ENCODE measurements around the gene NAALAD2.
"Not testable (repeated sequence)": the region's sequence is repeated elsewhere in the genome, so short reads cannot be mapped to it uniquely, and the experiment has no call there.

The NAALAD2 gene

DNA sequence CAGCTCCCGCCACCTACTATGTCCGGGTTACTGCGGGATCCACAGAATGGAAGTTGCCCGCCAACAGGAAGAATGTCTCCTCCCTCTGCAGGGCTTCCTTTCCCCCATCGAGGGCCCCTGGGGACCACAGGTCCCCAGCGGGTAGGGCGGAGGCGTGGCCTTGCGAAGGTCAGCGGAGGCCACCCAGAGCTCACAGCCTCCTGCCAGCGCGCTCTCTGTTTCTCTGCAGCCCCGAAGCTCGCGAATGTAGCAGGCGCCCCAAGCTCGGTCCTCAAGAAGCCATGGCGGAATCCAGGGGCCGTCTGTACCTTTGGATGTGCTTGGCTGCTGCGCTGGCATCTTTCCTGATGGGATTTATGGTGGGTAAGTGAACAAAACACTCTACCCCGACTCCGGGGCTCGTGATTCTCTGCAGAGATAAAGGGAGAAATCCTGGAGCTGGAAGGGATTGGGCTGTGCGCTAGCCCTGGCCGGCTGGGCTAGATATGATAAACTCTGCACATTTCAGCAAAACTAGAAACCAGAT is at the start of gene NAALAD2:
Gene NAALAD2 (plus strand): TSS at position 186 of the 526 bp plus-strand sequence. CDS start 96 bp downstream, at position 282.
- DNase-seq = no peak

DNA sequence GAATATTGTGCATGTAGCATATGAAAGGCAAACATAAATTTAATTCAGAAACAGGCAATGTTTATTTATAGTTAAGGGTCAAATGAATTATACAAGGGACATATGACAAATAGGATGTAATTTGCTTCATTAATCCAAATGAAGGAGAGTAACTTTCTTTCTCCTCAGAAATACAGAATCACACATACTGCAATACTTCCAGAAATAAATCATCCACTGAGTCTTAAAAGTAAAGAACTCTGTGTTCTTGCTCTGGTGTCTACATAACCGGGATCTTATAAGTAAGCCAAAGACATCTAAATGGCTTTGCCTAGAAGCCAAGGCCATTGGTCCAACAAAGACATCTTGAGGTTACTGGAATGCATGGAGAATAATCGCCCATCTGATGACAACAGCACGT is 48.8 kb upstream of the NAALAD2 start, which contains the start of gene UBTFL1:
Gene UBTFL1 (plus strand): TSS at position 301 of the 400 bp plus-strand sequence. CDS start 0 bp downstream, at position 301.
- DNase-seq = not testable (repeated sequence)

DNA sequence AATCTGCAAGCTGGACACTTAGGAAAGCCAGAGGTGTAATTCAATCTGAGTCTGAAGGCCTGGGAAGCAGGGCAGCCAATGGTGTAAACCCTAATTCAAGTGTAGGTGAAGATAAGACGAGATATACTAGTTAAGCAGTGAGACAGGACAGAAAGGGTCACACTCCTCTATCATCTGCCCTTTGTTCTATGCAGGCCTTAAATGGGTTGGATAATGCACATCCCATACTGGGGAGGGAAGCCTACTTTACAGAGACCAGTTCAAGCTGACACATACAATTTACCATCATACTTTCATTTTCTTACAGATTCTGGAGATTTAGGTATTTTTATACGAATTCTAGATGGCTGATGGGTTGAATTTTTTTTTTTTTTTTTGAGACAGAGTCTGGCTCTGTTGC is 45.7 kb upstream of the NAALAD2 start:
- not testable (repeated sequence) for DNase-seq

DNA sequence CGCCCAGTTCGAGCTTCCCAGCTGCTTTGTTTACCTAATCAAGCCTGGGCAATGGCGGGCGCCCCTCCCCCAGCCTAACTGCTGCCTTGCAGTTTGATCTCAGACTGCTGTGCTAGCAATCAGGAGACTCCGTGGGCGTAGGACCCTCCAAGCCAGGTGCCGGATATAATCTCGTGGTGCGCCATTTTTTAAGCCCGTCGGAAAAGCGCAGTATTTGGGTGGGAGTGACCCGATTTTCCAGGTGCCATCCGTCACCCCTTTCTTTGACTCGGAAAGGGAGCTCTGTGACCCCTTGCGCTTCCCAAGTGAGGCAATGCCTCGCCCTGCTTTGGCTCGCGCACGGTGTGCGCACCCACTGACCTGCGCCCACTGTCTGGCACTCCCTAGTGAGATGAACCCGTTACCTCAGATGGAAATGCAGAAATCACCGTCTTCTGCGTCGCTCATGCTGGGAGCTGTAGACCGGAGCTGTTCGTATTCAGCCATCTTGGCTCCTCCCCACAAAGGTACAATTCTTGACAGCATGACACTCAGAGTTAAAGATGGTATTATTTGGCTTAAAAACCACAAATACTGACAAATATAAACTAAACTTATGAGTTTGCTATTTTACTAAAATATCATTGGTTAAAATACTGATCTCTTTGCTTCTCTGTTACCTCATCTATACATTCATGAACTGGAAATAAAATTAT is 39.1 kb upstream of the NAALAD2 start:
- not testable (repeated sequence) for DNase-seq

DNA sequence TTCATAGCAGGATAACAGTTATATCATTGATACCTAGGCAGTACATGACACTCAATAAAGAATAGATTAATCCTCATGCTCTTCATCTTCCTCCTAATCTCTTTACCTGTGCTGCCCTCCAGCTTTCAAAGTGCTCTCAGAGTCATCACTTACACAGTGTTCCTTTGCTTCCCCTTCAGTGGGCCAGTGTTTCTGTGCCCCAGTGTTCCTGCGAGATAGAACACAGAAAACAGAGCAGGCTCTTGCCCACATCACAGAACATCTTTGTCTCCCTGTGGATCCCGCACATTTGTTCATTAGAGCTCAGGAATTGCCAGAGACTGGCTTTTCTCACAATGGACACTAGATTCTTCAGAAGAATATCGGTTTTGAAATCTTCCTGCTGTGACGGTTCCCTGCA is 36.2 kb upstream of the NAALAD2 start:
- DNase-seq = not testable (repeated sequence)

DNA sequence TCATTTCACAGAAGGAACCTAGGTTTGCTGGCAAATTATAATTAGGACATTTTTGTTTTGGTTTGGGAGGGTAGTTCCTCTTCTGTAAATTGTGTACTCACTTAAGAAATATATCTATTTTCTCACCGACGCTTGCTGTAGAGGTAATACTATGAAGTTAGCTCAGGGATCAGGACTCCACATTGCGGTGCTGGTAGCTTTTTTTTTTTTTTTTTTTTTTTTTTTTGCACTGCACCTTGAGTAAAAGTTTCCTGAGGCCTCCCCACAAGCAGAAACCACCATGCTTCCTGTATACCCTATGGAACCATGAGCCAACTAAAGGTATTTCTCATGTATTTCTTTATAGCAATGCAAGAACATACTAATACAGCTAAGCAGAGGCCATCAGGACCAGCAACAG is 34.0 kb upstream of the NAALAD2 start:
- no peak for DNase-seq

DNA sequence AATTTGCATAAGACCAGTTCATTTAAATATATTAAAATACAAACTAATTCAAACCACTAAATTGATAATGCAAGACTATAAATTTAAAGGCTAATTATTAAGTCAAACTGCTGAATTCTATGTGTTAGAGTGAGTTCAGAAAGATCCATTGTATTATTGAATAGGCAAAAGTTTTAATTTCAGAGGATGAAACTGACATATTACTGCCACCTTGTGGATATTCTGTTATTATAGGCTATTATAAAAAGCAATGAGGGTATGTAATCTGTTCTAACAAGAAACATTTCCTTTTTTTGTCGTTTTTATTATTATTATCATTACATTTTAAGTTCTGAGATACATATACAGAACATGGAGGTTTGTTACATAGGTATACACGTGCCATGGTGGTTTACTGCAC is 20.9 kb upstream of the NAALAD2 start:
- peak; percentile 0 for DNase-seq

DNA sequence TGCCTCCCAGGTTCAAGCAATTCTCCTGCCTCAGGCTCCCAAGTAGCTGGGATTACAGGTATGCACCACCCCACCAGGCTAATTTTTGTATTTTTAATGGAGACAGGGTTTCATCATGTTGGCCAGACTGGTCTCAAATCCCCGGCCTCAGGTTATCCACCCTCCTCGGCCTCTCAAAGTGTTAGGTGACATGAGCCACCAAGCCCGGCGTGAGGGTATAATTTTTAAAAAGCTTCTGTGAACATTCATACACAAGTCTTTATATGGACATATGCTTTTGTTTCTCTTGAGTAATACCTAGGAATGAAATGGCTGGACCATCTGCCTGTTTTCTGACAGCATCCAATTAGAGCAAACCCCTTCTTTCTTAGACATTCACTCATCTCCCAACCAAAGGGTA is 14.3 kb upstream of the NAALAD2 start:
- no peak for DNase-seq

DNA sequence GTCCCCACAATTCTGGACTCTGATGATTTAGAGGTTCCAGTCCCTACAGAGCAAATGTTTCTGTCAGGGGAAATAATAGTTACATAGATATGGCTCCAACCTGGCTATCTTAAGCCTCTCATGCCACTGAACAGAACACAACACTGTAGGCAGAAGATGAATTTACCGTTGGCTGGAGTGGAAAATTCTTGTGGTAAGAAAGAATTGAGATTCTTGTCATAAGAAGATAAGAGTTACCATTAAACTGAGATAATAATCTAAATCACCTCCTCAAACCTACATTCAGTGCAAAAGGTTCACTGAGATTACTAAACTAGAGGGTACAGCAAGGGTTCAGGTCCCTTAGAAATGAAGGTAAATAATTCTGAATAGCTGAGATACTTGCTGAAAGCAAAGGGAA is 10.1 kb upstream of the NAALAD2 start:
- no peak for DNase-seq

DNA sequence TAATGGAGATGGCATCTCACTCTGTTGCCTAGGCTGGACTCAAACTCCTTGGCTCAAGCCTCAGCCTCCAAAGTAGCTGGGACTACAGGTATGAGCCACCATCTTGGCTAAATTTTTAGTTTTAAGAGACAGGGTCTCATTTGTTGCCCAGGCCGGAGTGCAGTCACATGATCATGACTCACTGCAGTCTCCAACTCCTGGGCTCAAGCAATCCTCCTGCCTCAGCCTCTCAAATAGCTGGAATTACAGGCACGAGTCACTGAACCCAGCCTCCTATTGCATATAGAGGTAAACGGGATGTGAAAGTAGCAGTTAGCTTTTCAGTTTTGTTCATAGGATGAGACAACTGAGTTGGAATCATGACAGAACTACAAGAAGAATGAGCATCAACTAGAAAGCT is 9.5 kb upstream of the NAALAD2 start:
- DNase-seq = no peak

DNA sequence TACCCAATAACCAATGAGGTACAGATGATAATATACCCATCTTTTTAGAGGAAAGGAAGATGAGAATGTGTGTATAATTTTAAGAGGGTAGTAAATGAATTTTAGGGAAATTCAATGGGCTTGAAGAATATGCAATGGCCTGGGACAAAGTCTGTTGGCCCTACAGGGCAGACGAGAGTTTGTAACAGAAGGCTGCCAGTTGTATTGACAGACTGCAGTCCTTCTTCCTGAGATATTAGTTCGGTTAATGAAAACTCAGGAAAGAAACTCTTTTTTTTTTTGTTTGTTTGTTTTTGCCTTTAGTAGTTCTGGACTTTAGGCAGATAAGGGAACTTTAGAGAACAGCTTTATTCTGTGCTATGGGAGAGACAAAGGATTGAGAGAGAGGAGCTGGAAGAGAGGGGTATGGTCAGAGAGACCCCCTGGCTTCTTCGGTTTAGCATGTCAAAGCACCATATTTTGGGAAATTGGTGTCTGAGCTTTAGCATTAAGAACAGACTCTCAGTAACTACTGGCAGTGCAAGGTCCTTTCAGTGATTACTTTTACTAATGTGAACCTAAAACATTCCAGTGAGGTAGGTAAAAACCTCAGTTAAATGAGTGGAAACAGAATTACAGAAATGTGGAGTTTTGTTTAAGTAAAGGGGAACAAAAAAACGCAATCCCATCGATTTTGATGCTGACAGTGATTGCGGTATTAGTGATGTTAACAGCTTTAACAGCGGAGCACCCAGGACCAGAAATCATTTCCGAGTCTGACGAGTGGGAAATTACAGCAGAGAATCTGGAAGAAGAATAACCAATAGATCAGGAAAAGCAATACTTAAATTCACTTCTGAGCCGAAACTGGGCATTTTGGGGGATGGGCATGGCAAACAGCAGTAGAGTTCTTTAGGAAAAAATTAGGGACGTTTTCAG is 644 bp upstream of the NAALAD2 start:
- DNase-seq = no peak

DNA sequence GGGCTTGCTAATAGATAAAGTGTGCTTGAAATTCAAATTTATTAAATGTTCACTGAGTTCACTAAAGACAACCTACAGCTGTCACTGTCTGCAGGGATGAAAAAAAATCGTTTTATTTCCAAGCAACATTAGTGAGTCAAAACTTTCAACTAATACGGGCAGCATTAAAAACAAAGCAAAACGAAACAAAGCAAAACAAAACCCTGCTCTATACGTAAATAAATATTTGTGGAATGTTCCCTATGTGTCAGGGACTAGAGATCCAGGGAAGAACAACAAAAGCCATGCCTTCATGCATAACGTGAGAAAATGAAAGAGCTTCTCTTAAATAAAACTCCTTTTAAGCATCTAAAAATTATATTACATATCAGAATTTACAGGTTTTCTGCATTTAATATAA is 553 bp downstream of the NAALAD2 start:
- no peak for DNase-seq

DNA sequence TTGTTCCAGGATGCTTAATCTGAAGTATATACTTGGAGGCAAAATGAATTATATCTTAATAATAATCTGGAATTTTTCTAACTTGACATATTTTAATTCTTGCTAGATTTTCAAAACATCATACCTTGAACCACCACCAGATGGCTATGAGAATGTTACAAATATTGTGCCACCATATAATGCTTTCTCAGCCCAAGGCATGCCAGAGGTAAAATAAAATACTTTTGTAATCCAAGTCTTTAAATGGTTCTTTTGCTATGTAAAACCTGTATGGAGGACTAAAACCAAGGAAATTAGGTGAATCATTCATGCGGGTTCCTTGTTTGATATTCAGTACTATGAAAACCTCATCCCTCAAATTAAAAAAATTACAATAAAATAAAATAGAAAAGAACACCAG is 14.4 kb downstream of the NAALAD2 start:
- no peak for DNase-seq

DNA sequence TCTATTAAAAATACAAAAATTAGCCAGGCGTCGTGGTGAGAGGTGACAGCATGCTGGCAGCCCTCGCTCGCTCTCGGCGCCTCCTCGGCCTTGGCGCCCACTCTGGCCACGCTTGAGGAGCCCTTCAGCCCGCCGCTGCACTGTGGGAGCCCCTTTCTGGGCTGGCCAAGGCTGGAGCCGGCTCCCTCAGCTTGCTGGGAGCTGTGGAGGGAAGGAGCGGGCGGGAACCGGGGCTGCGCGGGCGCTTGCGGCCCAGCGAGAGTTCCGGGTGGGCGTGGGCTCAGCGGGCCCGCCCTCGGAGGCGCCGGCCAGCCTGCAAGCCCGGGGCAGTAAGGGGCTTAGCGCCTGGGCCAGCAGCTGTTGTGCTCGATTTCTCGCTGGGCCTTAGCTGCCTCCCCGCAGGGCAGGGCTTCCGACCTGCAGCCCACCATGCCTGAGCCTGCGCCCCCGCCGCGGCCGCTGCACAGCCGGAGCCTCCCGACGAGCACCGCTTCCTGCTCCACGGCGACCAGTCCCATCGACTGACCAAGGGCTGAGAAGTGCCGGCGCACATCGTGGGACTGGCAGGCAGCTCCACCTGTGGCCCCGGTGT is 32.6 kb downstream of the NAALAD2 start:
- DNase-seq = not testable (repeated sequence)

DNA sequence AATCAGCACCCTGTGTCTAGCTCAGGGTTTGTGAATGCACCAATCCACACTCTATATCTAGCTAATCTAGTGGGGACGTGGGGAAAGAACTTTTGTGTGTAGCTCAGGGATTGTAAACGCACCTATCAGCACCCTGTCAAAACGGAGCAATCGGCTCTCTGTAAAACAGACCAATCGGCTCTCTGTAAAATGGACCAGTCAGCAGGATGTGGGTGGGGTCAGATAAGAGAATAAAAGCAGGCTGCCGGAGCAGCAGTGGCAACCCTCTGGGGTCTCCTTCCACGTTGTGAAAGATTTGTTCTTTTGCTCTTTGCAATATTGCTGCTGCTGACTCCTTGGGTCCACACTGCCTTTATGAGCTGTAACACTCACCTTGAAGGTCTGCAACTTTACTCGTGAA is 33.2 kb downstream of the NAALAD2 start:
- not testable (repeated sequence) for DNase-seq

DNA sequence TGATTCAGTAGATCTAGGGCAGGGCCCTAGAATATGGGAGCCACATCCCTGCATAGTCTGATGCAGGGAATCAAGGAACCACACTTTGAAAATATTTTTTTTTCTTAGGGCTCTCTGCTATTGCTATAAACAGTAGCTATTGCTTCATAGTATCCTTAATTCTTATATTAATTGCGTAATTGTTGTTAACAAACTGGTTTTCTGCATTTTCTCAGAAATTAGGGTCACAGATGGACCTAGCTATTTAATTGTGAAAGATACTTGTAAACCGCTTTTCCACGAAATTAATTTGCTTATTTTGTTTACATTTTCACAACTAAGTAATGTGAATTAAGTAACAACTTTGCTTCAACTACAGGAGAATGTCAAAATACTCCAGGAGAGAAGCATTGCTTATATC is 34.1 kb downstream of the NAALAD2 start:
- no peak for DNase-seq

DNA sequence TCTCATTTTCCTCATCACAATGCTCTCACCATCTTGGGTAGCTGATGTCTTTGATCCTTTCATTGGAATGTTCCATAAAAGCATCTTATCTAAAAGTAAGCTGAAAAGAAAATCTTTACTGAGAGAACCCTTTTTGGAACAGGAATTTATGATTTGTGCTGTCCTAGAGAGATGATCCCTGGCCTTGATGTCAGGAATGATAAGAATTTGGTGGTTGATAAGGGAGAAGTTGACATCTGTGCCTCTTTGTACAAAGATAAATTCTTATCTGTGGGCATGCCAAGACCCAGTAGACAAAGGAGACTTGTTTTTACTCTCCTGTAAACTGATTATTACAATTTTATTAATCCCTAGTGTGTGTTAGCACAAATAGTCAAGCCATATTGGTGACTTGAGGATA is 36.9 kb downstream of the NAALAD2 start:
- DNase-seq = no peak

DNA sequence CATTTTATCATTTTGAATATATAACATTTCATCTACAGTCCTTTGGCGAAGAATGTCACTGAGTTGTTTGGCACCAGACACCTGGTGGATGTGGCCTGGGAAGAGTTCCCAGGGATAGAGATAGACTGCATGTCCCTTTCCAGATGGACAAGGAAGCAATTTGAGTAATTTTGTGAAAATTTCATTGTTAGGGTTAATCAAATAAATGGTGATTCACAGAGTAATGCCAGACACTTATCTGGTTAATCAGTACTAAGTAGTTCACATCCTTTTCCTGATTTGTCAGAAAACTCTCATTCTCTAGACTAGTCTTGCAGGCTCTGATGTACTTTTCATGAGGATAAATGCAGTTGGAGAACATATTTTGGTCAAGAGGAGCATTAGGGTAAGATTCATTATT is 41.6 kb downstream of the NAALAD2 start:
- DNase-seq = no peak

DNA sequence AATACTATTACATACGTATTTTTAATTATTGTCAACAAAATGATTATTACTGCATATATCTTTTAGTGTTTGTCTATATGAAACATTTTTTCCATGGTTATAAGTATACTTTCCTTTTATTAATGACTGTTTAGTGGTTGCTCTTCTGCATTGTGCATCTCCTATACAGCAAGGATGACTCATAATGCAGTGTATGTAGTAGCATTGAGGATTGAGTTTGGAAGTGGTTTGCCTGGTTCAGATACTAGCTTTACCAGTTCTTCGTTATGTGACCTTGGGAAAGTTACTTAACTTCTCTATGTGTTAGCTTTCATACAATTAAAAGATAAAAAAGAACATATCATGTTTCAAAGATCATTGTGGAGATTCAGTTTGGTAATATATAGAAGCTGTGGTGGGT is 44.3 kb downstream of the NAALAD2 start:
- DNase-seq = no peak

DNA sequence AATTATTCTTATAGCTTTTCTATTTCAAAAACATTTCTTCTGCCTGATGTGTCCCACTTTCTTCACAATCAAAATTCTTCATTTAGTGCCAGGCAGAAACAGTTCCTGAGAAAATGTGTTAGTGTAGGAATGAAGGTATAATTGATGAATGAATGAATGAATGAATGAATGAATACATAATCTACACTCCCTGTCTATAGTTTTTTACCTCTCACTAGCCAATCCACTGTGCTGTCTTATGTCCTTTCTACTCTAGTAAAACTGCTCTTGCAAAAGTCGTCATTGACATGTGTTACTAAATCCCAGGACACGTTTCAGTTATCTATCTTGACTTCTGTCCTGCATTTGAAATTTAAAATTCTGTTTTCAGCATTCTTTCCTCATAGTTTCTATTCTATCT is 45.5 kb downstream of the NAALAD2 start:
- DNase-seq = no peak

DNA sequence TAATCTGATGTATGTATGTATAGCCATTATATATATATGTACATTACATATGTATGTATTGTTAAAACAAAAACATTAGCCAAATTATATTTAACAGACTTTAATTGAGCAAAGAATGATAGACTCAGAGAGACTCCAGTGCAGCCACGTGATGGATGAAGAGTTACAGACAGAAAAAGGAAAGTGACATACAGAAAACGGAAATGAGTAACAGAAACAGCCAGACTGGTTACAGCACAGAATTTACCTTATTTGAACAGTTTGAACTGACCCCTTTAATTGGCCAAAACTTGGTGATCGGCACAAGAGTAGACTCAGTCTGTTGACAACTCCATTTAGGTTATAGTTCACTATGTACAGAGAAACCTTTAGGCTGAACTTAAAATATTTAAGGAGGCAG is 53.4 kb downstream of the NAALAD2 start:
- DNase-seq = no peak

DNA sequence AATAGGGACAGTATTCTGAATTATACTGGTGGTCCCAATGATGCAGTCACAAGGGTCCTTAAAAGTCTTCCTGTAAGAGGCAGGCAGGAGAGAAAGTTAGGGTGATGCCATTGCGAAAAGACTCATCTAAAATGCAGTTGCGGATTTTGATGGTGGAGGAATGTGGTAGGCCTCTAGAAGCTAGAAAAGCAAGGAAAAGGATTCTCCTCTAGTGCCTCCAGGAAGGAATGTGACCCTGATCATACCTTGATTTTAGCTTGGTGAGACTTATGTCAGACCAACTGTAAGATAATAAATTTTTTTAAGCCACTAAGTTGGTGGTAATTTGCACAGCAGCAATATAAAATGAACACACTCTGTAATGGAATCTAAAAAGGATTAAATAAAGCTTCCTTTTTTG is 54.5 kb downstream of the NAALAD2 start:
- no peak for DNase-seq

DNA sequence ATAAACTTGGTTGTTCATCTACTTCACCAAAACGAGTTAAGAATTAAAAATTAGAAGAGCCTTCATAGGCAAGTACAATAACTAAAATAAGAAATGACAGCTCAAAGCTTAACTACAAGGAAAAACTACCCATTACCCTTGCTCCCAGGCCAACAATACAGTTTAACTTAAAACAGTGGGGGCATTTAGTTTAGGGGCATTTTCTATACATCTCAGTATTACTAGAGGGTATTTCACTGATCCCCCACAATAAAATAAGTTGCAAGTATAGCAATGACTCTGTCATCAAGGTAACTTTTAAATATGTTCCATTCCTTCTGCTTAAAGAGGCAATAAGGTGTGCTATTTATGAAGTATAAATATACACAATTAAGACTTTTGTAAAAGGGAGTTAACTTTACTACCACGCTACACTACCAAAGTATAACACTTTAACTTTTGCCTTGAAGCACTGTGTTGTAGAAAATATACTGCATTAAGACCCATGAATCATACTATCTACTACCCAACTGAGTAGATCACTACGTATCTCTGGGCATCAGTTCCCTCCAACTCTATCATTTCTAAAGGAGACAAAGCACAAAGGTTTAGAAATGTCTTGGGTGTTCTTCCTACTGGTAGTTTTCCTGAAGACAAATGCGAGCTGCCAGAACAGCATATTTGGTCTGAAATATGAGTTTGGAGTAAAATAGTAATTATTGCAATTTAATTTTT is 58.6 kb downstream of the NAALAD2 start:
- no peak for DNase-seq

Data from NCI-H146 (cell line).